ENCODE data around the gene CACNA2D3.
A peak's percentile ranks its signal among the peaks of the same experiment; 100 is the strongest.

CACNA2D3 gene

GRCh38 chr3:54831112-54831511, 708.8 kb downstream of the CACNA2D3 start:
- DNase-seq, result no peak

- DNase-seq, result no peak
These were observed 710.5 kb downstream of the CACNA2D3 start for GRCh38 chr3:54832876-54833275.

GRCh38 chr3:54835701-54836100, 713.3 kb downstream of the CACNA2D3 start:
- DNase-seq, result no peak

- no peak for DNase-seq
These were observed 714.5 kb downstream of the CACNA2D3 start for GRCh38 chr3:54836871-54837270.

GRCh38 chr3:54837964-54838363, 715.6 kb downstream of the CACNA2D3 start:
- no peak for DNase-seq

- DNase-seq, result no peak
These were observed 719.1 kb downstream of the CACNA2D3 start for GRCh38 chr3:54841471-54841870.

- DNase-seq, result no peak
These were observed 721.0 kb downstream of the CACNA2D3 start for GRCh38 chr3:54843352-54843751.

- no peak for DNase-seq
These were observed 721.9 kb downstream of the CACNA2D3 start for GRCh38 chr3:54844211-54844610.

GRCh38 chr3:54845011-54845410, 722.7 kb downstream of the CACNA2D3 start:
- DNase-seq, result no peak

- no peak for DNase-seq
These were observed 723.2 kb downstream of the CACNA2D3 start for GRCh38 chr3:54845551-54845950.

GRCh38 chr3:54846119-54846518, 723.8 kb downstream of the CACNA2D3 start:
- no peak for DNase-seq

- no peak for DNase-seq
These were observed 725.0 kb downstream of the CACNA2D3 start for GRCh38 chr3:54847361-54847760.

- no peak for DNase-seq
These were observed 727.0 kb downstream of the CACNA2D3 start for GRCh38 chr3:54849360-54849759.

- no peak for DNase-seq
These were observed 728.2 kb downstream of the CACNA2D3 start for GRCh38 chr3:54850484-54851018.

- peak; percentile 7 for DNase-seq
These were observed 731.4 kb downstream of the CACNA2D3 start for GRCh38 chr3:54853573-54854404.

GRCh38 chr3:54856271-54856670, 733.9 kb downstream of the CACNA2D3 start:
- no peak for DNase-seq

- DNase-seq, result no peak
These were observed 735.0 kb downstream of the CACNA2D3 start for GRCh38 chr3:54857343-54857742.

- DNase-seq, result no peak
These were observed 735.9 kb downstream of the CACNA2D3 start for GRCh38 chr3:54858093-54858785.

GRCh38 chr3:54859184-54859583, 736.8 kb downstream of the CACNA2D3 start:
- DNase-seq, result no peak

- DNase-seq, result no peak
These were observed 739.1 kb downstream of the CACNA2D3 start for GRCh38 chr3:54861248-54862067.

- no peak for DNase-seq
These were observed 740.2 kb downstream of the CACNA2D3 start for GRCh38 chr3:54862526-54862925.

- DNase-seq, result no peak
These were observed 741.0 kb downstream of the CACNA2D3 start for GRCh38 chr3:54863366-54863765.

- DNase-seq, result no peak
These were observed 741.4 kb downstream of the CACNA2D3 start for GRCh38 chr3:54863786-54864185.

Data from NCI-H1092 (cell line).